ENCODE measurements around the gene MTRF1L. TPM values are rescaled to one million over a fixed set of nuclear protein-coding genes. Genes with fewer than 3 reads are reported as not detected.
A peak's percentile ranks its signal among the peaks of the same experiment; 100 is the strongest.
"Not testable (repeated sequence)": the region's sequence is repeated elsewhere in the genome, so short reads cannot be mapped to it uniquely, and the experiment has no call there.

Gene MTRF1L
- total RNA-seq, 1 donor from 2014 or later, result 23.2 TPM

DNA sequence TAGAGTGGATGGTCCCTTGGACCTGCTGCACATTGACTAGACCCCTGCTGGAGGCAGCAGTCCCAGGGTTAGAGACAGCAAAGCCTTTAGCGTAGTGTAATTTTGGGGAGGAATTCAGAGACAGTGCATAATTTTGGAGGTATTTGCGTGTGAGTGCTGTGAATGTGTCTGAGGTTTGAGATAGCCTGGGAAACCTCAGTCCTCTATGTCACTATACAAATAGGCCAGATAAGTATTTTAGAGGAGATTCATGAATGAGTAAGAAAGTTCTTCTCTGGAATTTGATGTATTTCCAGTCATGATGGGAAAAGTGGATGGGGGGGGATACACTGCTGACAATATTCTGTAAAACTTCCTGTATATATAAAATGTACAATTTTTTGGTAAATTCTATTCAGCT lies 25.8 kb upstream of the MTRF1L start:
- H3K4me1 Mint-ChIP-seq (ENCODE audit: low read depth), result peaks cover 7% of the 10 kb centered on the region
- H3K9me3 Mint-ChIP-seq, result no peaks in the 10 kb centered on the region
- peak overlapping the region; percentile 24 for H3K27ac Mint-ChIP-seq
- H3K36me3 Mint-ChIP-seq (ENCODE audit: low read depth), result no peaks in the 10 kb centered on the region
- peaks cover 41% of the 10 kb centered on the region for H3K27me3 Mint-ChIP-seq (ENCODE audit: insufficient read depth)
- H3K4me3 Mint-ChIP-seq, result no peak overlapping the region
- intact Hi-C loops (cut with micrococcal nuclease), result no loop called here
- no peak for DNase-seq (ENCODE audit: low spot score)

GRCh38 chr6:153027480-153027879 lies 25.0 kb upstream of the MTRF1L start:
- no peak overlapping the region for H3K27ac Mint-ChIP-seq
- DNase-seq (ENCODE audit: low spot score), result no peak
- H3K4me3 Mint-ChIP-seq, result no peak overlapping the region
- H3K9me3 Mint-ChIP-seq, result no peaks in the 10 kb centered on the region
- H3K36me3 Mint-ChIP-seq (ENCODE audit: low read depth), result no peaks in the 10 kb centered on the region
- peaks cover 7% of the 10 kb centered on the region for H3K4me1 Mint-ChIP-seq (ENCODE audit: low read depth)
- peaks cover 45% of the 10 kb centered on the region for H3K27me3 Mint-ChIP-seq (ENCODE audit: insufficient read depth)
- intact Hi-C loops (cut with micrococcal nuclease), result no loop called here

GRCh38 chr6:153024709-153025017 lies 22.2 kb upstream of the MTRF1L start:
- intact Hi-C loops (cut with micrococcal nuclease), result loop anchor here (1.0 to 2.0 kb wide), 4 partner anchors 21 to 160 kb away; no protein-coding TSS in a partner anchor
- Mint-ChIP-seq H3K4me1 (ENCODE audit: low read depth) (peaks cover 7% of the 10 kb centered on the region), H3K9me3 (no peaks in the 10 kb centered on the region), H3K36me3 (ENCODE audit: low read depth) (no peaks in the 10 kb centered on the region), H3K4me3 (no peak overlapping the region), H3K27me3 (ENCODE audit: insufficient read depth) (peaks cover 41% of the 10 kb centered on the region), H3K27ac (no peak overlapping the region)
- no peak for DNase-seq (ENCODE audit: low spot score)

DNA sequence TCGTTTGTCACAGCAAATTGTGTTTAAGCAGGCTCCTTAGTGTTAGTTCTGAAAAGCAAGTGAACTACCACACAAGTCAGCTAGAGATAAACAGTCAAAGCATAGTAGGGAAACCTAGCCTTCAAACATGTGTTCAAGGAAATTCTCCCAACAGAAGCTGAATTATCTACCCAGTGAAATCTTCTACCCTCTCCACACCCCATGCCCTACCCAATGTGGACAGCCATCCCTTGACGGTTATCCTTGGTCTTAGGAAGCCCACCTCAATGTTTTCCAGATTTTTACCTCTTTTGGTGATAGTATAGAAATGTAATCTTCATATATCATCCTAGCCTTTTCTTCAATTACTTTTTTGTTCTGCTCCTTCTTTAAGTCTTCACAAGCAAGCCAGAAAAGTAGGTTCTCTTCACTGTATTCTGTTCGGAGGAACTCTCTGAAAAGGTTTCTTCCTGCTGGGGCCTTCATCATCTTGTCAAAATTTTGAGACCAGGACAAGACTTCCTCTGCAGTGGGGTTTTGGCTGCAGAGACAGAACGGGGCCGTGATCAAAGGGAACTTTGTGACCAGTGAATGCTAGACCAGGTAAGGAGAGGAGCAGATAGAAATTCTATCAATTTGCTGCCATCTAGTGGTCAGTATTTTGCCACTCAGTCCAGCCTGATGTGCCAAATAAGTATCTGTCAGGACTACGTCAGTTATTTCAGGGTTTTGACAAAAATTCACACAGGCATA lies 21.6 kb upstream of the MTRF1L start:
- H3K36me3 Mint-ChIP-seq (ENCODE audit: low read depth), result no peaks in the 10 kb centered on the region
- no peaks in the 10 kb centered on the region for H3K9me3 Mint-ChIP-seq
- DNase-seq (ENCODE audit: low spot score), result peak; percentile 28
- no peak overlapping the region for H3K27ac Mint-ChIP-seq
- H3K4me1 Mint-ChIP-seq (ENCODE audit: low read depth), result peaks cover 7% of the 10 kb centered on the region
- intact Hi-C loops (cut with micrococcal nuclease), result loop anchor here (1.0 to 2.0 kb wide), 4 partner anchors 21 to 160 kb away; no protein-coding TSS in a partner anchor
- no peak overlapping the region for H3K4me3 Mint-ChIP-seq
- peaks cover 40% of the 10 kb centered on the region for H3K27me3 Mint-ChIP-seq (ENCODE audit: insufficient read depth)

DNA sequence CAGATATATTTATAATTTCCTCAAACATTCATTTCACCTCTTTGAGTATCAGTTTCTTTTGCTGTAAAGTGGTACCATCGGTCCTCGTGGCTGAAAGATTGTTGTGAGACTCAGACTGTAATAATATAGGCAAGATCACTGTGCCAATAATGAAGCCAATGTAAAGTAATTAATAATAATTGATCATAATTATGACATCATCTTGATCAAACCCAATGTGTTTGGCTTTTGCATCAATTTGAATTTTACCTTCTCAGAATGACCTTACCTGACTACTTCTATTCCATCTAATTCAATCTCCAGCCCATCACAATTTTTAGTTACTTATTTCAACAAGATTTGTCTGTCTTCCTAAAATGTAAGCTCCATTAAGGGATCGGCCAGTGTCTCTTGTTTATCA lies 15.8 kb upstream of the MTRF1L start:
- Mint-ChIP-seq H3K4me3 (no peak overlapping the region), H3K27ac (no peak overlapping the region), H3K27me3 (ENCODE audit: insufficient read depth) (peaks cover 24% of the 10 kb centered on the region), H3K4me1 (ENCODE audit: low read depth) (no peaks in the 10 kb centered on the region), H3K36me3 (ENCODE audit: low read depth) (no peaks in the 10 kb centered on the region), H3K9me3 (no peaks in the 10 kb centered on the region)
- intact Hi-C loops (cut with micrococcal nuclease), result no loop called here
- DNase-seq (ENCODE audit: low spot score), result no peak

- no peaks in the 10 kb centered on the region for H3K4me1 Mint-ChIP-seq (ENCODE audit: low read depth)
- intact Hi-C loops (cut with micrococcal nuclease), result no loop called here
- H3K27me3 Mint-ChIP-seq (ENCODE audit: insufficient read depth), result peaks cover 20% of the 10 kb centered on the region
- no peak overlapping the region for H3K27ac Mint-ChIP-seq
- H3K9me3 Mint-ChIP-seq, result no peaks in the 10 kb centered on the region
- no peak for DNase-seq (ENCODE audit: low spot score)
- H3K4me3 Mint-ChIP-seq, result no peak overlapping the region
- H3K36me3 Mint-ChIP-seq (ENCODE audit: low read depth), result no peaks in the 10 kb centered on the region
These were observed 14.3 kb upstream of the MTRF1L start for GRCh38 chr6:153016846-153017245.

DNA sequence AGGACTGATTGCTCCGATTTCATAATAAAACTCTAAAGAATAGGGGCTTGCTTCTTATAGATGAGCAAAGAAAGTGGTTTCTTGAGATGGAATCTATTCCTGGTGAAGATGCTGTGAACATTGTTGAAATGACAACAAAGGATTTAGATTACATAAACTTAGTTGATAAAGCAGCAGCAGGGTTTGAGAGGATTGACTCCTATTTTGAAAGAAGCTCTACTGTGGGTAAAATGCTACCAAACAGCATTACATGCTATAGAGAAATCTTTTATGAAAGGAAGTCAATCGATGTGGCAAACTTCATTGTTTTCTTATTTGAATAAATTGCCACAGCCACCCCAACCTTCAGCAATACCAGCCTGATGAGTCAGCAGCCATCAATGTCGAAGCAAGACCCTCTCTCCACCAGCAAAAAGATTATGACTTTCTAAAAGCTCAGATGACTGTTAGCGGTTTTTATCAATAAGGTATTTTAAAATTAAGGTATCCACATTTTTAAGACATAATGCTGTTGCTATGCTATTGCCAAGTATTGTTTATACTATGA lies 12.7 kb upstream of the MTRF1L start:
- DNase-seq (ENCODE audit: low spot score), result no peak
- H3K9me3 Mint-ChIP-seq, result no peaks in the 10 kb centered on the region
- no peak overlapping the region for H3K27ac Mint-ChIP-seq
- intact Hi-C loops (cut with micrococcal nuclease), result no loop called here
- peaks cover 26% of the 10 kb centered on the region for H3K27me3 Mint-ChIP-seq (ENCODE audit: insufficient read depth)
- no peaks in the 10 kb centered on the region for H3K36me3 Mint-ChIP-seq (ENCODE audit: low read depth)
- no peak overlapping the region for H3K4me3 Mint-ChIP-seq
- no peaks in the 10 kb centered on the region for H3K4me1 Mint-ChIP-seq (ENCODE audit: low read depth)

DNA sequence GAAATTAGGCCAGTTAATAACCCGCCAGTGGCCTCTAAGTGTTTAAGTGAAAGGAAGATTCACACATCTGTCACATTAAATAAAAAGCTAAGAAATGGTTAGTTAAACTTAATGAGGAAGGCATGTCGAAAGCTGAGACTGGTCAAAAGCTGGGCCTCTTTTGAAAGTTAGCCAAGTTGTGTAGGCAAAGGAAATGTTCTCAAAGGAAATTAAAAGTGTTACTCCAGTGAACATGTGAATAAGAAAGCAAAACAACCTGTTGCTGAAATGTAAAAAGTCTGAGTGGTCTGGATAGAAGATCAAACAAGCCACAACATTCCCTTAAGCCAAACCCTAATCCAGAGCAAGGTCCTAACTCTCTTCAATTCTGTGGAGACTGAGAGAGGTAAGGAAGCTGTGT lies 10.9 kb upstream of the MTRF1L start:
- Mint-ChIP-seq H3K27me3 (ENCODE audit: insufficient read depth) (peaks cover 32% of the 10 kb centered on the region), H3K4me1 (ENCODE audit: low read depth) (no peaks in the 10 kb centered on the region), H3K36me3 (ENCODE audit: low read depth) (no peaks in the 10 kb centered on the region), H3K27ac (no peak overlapping the region), H3K9me3 (no peaks in the 10 kb centered on the region), H3K4me3 (no peak overlapping the region)
- intact Hi-C loops (cut with micrococcal nuclease), result no loop called here
- DNase-seq (ENCODE audit: low spot score), result no peak

DNA sequence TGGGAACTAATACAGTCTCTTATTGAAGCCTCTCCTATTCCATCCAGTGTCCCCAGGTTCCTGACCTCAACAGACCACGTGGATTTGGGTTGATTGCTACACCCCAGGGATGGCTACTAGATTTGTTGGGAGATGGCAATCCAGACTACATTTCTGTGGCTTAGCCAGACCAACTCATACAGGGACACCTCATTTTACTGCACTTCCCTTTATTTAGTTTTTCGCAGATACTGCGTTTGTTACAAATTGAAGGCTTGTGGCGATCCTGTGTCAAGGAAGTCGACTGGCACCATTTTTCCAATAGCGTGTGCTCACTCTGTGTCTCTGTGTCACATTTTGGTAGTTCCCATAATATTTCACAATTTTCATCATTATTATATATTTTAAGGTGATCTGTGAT lies 10.3 kb upstream of the MTRF1L start:
- H3K36me3 Mint-ChIP-seq (ENCODE audit: low read depth), result no peaks in the 10 kb centered on the region
- H3K27me3 Mint-ChIP-seq (ENCODE audit: insufficient read depth), result peaks cover 32% of the 10 kb centered on the region
- H3K27ac Mint-ChIP-seq, result no peak overlapping the region
- no peak for DNase-seq (ENCODE audit: low spot score)
- H3K9me3 Mint-ChIP-seq, result no peaks in the 10 kb centered on the region
- intact Hi-C loops (cut with micrococcal nuclease), result no loop called here
- no peak overlapping the region for H3K4me3 Mint-ChIP-seq
- no peaks in the 10 kb centered on the region for H3K4me1 Mint-ChIP-seq (ENCODE audit: low read depth)

GRCh38 chr6:153003366-153003690 lies 819 bp upstream of the MTRF1L start:
- Mint-ChIP-seq H3K36me3 (ENCODE audit: low read depth) (peaks cover 28% of the 10 kb centered on the region), H3K9me3 (no peaks in the 10 kb centered on the region), H3K4me1 (ENCODE audit: low read depth) (peaks cover 51% of the 10 kb centered on the region), H3K27me3 (ENCODE audit: insufficient read depth) (peaks cover 10% of the 10 kb centered on the region), H3K27ac (peak overlapping the region; percentile 91), H3K4me3 (peak overlapping the region; percentile 98)
- intact Hi-C loops (cut with micrococcal nuclease), result loop anchor here (1.0 kb wide), 1 partner anchor 21 kb away; no protein-coding TSS in a partner anchor
- no peak for DNase-seq (ENCODE audit: low spot score)

DNA sequence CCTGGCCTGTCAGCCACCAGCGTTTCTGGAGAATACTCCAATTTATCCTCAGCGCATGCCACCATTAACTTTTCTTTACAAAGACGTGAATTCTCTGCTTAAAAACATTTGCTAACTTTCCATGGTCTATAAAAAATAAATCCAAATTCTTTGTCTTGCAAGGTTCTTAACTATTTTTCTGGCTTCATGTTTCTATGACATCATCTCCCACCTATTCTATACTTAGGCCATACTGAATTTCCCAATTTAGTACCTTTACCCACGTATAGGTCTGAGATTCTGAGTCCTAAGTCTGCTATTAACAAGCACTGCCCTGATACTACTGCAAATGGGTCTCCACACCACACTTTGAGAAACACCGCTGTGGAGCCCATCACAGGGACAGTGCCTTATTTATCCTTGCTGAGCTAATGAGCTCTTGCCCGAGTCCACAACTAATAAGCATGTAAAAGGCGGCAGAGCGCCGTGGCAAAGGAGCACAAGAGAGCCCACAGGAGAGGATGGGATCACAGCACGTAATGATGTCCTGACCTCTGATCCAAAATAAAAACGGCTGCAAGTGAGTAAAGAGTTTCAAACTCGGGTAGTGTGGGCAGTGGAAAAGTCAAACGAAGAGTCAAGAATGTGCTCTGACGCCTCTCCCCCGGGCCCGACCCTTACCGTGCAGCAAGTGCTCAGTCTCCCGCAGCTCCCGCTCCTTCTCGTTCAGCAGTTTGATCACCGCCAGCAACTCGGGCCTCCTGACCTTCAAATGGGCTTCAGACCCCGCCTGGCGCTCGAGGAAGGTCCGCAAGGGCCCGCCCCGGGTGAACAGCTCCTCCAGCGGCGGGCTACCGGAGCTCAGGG lies 519 bp downstream of the MTRF1L start:
- Mint-ChIP-seq H3K27ac (peak overlapping the region; percentile 86), H3K4me3 (peak overlapping the region; percentile 98), H3K27me3 (ENCODE audit: insufficient read depth) (peaks cover 10% of the 10 kb centered on the region), H3K9me3 (no peaks in the 10 kb centered on the region), H3K4me1 (ENCODE audit: low read depth) (peaks cover 55% of the 10 kb centered on the region), H3K36me3 (ENCODE audit: low read depth) (peaks cover 38% of the 10 kb centered on the region)
- intact Hi-C loops (cut with micrococcal nuclease), result loop anchor here (1.0 kb wide), 4 partner anchors 8 to 1612 kb away; partner anchors contain the start of gene RMND1
- DNase-seq (ENCODE audit: low spot score), result peak; percentile 5

DNA sequence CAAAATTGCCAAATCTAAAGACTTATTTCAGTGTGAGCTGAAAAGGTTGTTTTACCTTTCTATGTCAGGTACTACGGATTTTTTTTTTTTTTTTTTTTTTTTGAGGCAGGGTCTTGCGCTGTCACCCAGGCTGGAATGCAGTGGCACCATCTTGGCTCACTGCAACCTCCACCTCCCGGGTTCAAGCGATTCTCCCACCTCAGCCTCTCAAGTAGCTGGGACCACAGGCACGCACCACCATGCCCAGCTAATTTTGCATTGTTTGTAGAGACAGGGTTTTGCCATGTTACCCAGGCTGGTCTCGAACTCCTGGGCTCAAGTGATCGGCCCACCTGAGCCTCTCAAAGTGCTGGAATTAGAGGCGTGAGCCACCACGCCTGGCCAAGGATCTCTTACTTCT lies 1.7 kb downstream of the MTRF1L start:
- Mint-ChIP-seq H3K36me3 (ENCODE audit: low read depth) (peaks cover 47% of the 10 kb centered on the region), H3K4me1 (ENCODE audit: low read depth) (peaks cover 67% of the 10 kb centered on the region), H3K4me3 (peak overlapping the region; percentile 98)
- H3K27me3 Mint-ChIP-seq (ENCODE audit: insufficient read depth); intact Hi-C loops (cut with micrococcal nuclease); H3K9me3 Mint-ChIP-seq; H3K27ac Mint-ChIP-seq; DNase-seq (ENCODE audit: low spot score): not testable (repeated sequence)

GRCh38 chr6:153000243-153000642 lies 2.3 kb downstream of the MTRF1L start:
- H3K27ac Mint-ChIP-seq, result peak overlapping the region; percentile 69
- no peaks in the 10 kb centered on the region for H3K9me3 Mint-ChIP-seq
- peaks cover 72% of the 10 kb centered on the region for H3K4me1 Mint-ChIP-seq (ENCODE audit: low read depth)
- DNase-seq (ENCODE audit: low spot score), result no peak
- H3K27me3 Mint-ChIP-seq (ENCODE audit: insufficient read depth), result peaks cover 2% of the 10 kb centered on the region
- peak overlapping the region; percentile 98 for H3K4me3 Mint-ChIP-seq
- intact Hi-C loops (cut with micrococcal nuclease), result no loop called here
- H3K36me3 Mint-ChIP-seq (ENCODE audit: low read depth), result peaks cover 47% of the 10 kb centered on the region
